ENCODE results near the gene SPAG16.

Gene SPAG16

GRCh38 chr2:214315324-214315723 is 1031.1 kb downstream of the SPAG16 start:
- DNase-seq = no peak

- DNase-seq = no peak
Observed at GRCh38 chr2:214320211-214320610, 1035.9 kb downstream of the SPAG16 start.

GRCh38 chr2:214322662-214323061 is 1038.4 kb downstream of the SPAG16 start:
- DNase-seq = no peak

- no peak for DNase-seq
Observed at GRCh38 chr2:214325404-214325803, 1041.1 kb downstream of the SPAG16 start.

GRCh38 chr2:214328941-214329340 is 1044.7 kb downstream of the SPAG16 start:
- no peak for DNase-seq

GRCh38 chr2:214341646-214342045 is 1057.4 kb downstream of the SPAG16 start:
- no peak for DNase-seq

- DNase-seq = no peak
Observed at GRCh38 chr2:214358506-214358905, 1074.2 kb downstream of the SPAG16 start.

- DNase-seq = no peak
Observed at GRCh38 chr2:214361116-214361515, 1076.9 kb downstream of the SPAG16 start.

GRCh38 chr2:214365549-214365948 is 1081.3 kb downstream of the SPAG16 start:
- no peak for DNase-seq

- DNase-seq = no peak
Observed at GRCh38 chr2:214367171-214367570, 1082.9 kb downstream of the SPAG16 start.

GRCh38 chr2:214376618-214377285 is 1092.5 kb downstream of the SPAG16 start:
- no peak for DNase-seq

- no peak for DNase-seq
Observed at GRCh38 chr2:214377286-214377624, 1093.0 kb downstream of the SPAG16 start.

GRCh38 chr2:214378455-214379103 is 1094.3 kb downstream of the SPAG16 start:
- no peak for DNase-seq

- DNase-seq = no peak
Observed at GRCh38 chr2:214379227-214379626, 1095.0 kb downstream of the SPAG16 start.

GRCh38 chr2:214380681-214381080 is 1096.4 kb downstream of the SPAG16 start:
- no peak for DNase-seq

GRCh38 chr2:214382229-214382628 is 1098.0 kb downstream of the SPAG16 start:
- DNase-seq = no peak

- DNase-seq = no peak
Observed at GRCh38 chr2:214386720-214387119, 1102.5 kb downstream of the SPAG16 start.

GRCh38 chr2:214389334-214389733 is 1105.1 kb downstream of the SPAG16 start:
- no peak for DNase-seq

GRCh38 chr2:214393796-214394195 is 1109.5 kb downstream of the SPAG16 start:
- DNase-seq = no peak

GRCh38 chr2:214395040-214395439 is 1110.8 kb downstream of the SPAG16 start:
- no peak for DNase-seq

GRCh38 chr2:214401580-214401979 is 1117.3 kb downstream of the SPAG16 start:
- no peak for DNase-seq

- no peak for DNase-seq
Observed at GRCh38 chr2:214410128-214410775, 1126.0 kb downstream of the SPAG16 start.

GRCh38 chr2:214410918-214411554 is 1126.8 kb downstream of the SPAG16 start, which contains the start of gene VWC2L:
VWC2L (plus strand) TSS chr2:214411054; CDS start chr2:214414194, 3,140 bp downstream.
- DNase-seq = peak; percentile 5

- no peak for DNase-seq
Observed at GRCh38 chr2:214412679-214413078, 1128.4 kb downstream of the SPAG16 start.
